OCI-LY1 (cell line): ENCODE results near the gene VSTM4.

Experiments used
- CTCF ChIP-seq: fragments of 200-600 bp; sonication (generic), shearing (Covaris generic); IDR thresholded peaks from 2 replicates; pipeline ENCODE4 v1.5.1; 2017; ENCODE audit warnings: mild to moderate bottlenecking, antibody characterized with exemption, low read length, moderate library complexity, mixed read lengths
- EZH2 ChIP-seq: fragments of 200-600 bp; sonication (generic), shearing (Covaris generic); IDR thresholded peaks from 2 replicates; pipeline ENCODE4 v1.8.0; 2017; ENCODE audit warnings: borderline replicate concordance, mixed run types, mild to moderate bottlenecking, antibody characterized with exemption, low read length, moderate library complexity, mixed read lengths

- TF ChIP-seq CTCF (no peak), EZH2 (no peak)
Measured at GRCh38 chr10:49011756-49012155, 103.6 kb downstream of the VSTM4 start.
